GM12892 (cell line): ENCODE results near the gene CDC42SE2.
"Not testable (repeated sequence)": the region's sequence is repeated elsewhere in the genome, so short reads cannot be mapped to it uniquely, and the experiment has no call there.

ENCODE experiments used
- DNase-seq: peaks from one replicate; pipeline ENCODE4 v3.0.0; 2011; ENCODE audit not compliant: insufficient read length
- FAIRE-seq: peaks from 2 replicates; lab custom pipeline; 2011; peaks lifted over from hg19 to GRCh38; lab: Jason Lieb, UNC
- POLR2A ChIP-seq: IDR thresholded peaks from 2 replicates; pipeline ENCODE4 v1.6.1; 2011; ENCODE audit warnings: low read depth, low read length, control low read depth
- POLR2AphosphoS5 ChIP-seq: IDR thresholded peaks from 2 replicates; pipeline ENCODE4 v1.6.1; 2011; ENCODE audit warnings: low read depth, low read length, control low read depth
- TAF1 ChIP-seq: IDR thresholded peaks from 2 replicates; pipeline ENCODE4 v1.6.1; 2011; ENCODE audit warnings: low read depth, mild to moderate bottlenecking, control low read depth, low read length, borderline replicate concordance

The CDC42SE2 gene

GRCh38 chr5:131367219-131367860 is 103.5 kb downstream of the CDC42SE2 start:
- no peak for DNase-seq
- FAIRE-seq, result peak; percentile 56
- TF ChIP-seq POLR2A (no peak), POLR2AphosphoS5 (no peak), TAF1 (no peak)

- DNase-seq (no peak), FAIRE-seq (no peak)
- TF ChIP-seq POLR2AphosphoS5 (no peak), TAF1 (no peak), POLR2A (no peak)
These were observed 105.0 kb downstream of the CDC42SE2 start for GRCh38 chr5:131368866-131369265.

- DNase-seq, result no peak
- FAIRE-seq, result no peak
- TF ChIP-seq POLR2AphosphoS5 (no peak), TAF1 (no peak), POLR2A (no peak)
These were observed 105.7 kb downstream of the CDC42SE2 start for GRCh38 chr5:131369558-131369957.

GRCh38 chr5:131371835-131372234 is 108.0 kb downstream of the CDC42SE2 start:
- DNase-seq (no peak), FAIRE-seq (no peak)
- TF ChIP-seq POLR2AphosphoS5 (no peak), POLR2A (no peak), TAF1 (no peak)

- TF ChIP-seq TAF1 (no peak), POLR2A (no peak), POLR2AphosphoS5 (no peak)
- no peak for FAIRE-seq
- DNase-seq, result no peak
These were observed 109.4 kb downstream of the CDC42SE2 start for GRCh38 chr5:131373265-131373664.

GRCh38 chr5:131375351-131375750 is 111.5 kb downstream of the CDC42SE2 start:
- FAIRE-seq, result no peak
- DNase-seq, result no peak
- TF ChIP-seq TAF1 (no peak), POLR2A (no peak), POLR2AphosphoS5 (no peak)

GRCh38 chr5:131377346-131377745 is 113.5 kb downstream of the CDC42SE2 start:
- DNase-seq, result no peak
- TF ChIP-seq TAF1 (no peak), POLR2AphosphoS5 (no peak), POLR2A (no peak)
- FAIRE-seq, result no peak

- DNase-seq, result no peak
- FAIRE-seq, result peak; percentile 40
- TF ChIP-seq POLR2AphosphoS5 (no peak), TAF1 (no peak), POLR2A (no peak)
These were observed 114.0 kb downstream of the CDC42SE2 start for GRCh38 chr5:131377785-131378325.

GRCh38 chr5:131378721-131379541 is 115.1 kb downstream of the CDC42SE2 start:
- DNase-seq, result no peak
- peak; percentile 51 for FAIRE-seq
- TF ChIP-seq POLR2AphosphoS5, result no peak
- TF ChIP-seq POLR2A, result no peak
- no peak for TF ChIP-seq TAF1

GRCh38 chr5:131379723-131380122 is 115.9 kb downstream of the CDC42SE2 start:
- DNase-seq (no peak), FAIRE-seq (peak; percentile 14)
- TF ChIP-seq POLR2A (no peak), POLR2AphosphoS5 (0 out of 2 replicates have a peak, but pooled peaks have one; percentile 29), TAF1 (no peak)

GRCh38 chr5:131380238-131380637 is 116.4 kb downstream of the CDC42SE2 start:
- not testable (repeated sequence) for FAIRE-seq, DNase-seq

- DNase-seq (no peak), FAIRE-seq (no peak)
- TF ChIP-seq POLR2A (no peak), TAF1 (no peak), POLR2AphosphoS5 (no peak)
These were observed 117.2 kb downstream of the CDC42SE2 start for GRCh38 chr5:131381021-131381420.

- TF ChIP-seq POLR2A (no peak), TAF1 (no peak), POLR2AphosphoS5 (no peak)
- FAIRE-seq (peak; percentile 89), DNase-seq (no peak)
These were observed 117.9 kb downstream of the CDC42SE2 start for GRCh38 chr5:131381777-131382176.
